Activated CD4-positive, alpha-beta T cell treated with anti-CD3 and anti-CD28 coated beads, Interleukin-2, amount 50 U/mL, for 16 hours (primary cell): ENCODE measurements around the gene ING4.

Source experiments
- DNase-seq: peaks from one replicate; pipeline ENCODE4 v3.0.0-alpha.2; 2020

Gene ING4

DNA sequence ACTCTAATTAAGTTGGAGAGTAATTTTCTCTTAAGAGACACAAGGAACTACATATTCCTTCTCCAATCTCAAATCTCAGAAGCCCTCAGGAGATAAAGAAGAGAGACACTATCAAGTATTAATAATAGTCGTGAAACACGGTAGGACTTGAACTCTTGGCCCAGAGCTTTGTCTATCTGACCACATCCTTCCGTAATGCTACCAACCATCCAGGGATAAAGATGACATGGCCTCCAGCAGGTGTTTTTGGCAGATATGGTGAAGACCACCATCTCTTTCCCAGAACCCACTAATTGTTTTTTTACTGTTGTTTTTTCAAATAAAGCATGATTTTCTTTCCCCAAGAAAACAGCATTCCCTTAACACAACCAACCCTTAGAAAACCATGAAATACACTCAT lies 22.9 kb upstream of the ING4 start:
- DNase-seq: no peak

DNA sequence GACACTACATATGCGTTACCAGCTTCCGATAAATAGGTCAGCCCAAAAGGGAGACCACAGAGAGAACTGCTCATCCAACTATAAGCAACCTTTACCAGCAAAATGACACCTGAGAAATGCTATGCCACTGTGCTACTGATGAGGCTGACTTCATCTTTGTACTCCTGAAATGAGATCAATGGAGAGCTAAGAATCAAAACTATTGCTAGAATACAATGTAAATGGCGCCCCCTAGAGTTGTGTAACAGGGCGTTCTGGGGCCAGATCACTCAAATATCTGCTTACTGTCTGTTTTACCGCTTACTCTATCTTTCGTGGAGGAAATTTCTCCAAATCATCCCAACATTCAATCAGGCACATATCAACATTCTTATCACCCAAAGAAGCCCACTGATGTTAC lies 21.7 kb upstream of the ING4 start:
- DNase-seq: peak; percentile 81

DNA sequence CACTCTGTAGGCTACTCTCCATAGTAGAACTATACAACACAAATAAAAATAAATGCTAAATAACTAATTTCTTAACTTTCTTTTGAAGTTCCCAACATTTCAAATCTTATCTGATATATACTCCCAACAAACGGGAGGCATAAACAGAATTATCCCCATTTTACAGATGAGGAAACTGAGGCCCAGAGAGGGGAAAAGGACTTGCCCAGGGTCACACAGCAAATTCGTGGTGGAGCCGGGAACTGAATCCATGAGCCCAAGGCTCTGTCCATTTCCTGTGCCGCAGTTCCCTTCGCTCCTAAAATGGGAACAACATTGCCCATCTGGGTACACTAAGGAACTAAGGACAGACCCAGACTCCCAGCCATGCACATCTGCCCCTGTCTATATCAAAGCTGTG lies 14.0 kb upstream of the ING4 start:
- no peak for DNase-seq

DNA sequence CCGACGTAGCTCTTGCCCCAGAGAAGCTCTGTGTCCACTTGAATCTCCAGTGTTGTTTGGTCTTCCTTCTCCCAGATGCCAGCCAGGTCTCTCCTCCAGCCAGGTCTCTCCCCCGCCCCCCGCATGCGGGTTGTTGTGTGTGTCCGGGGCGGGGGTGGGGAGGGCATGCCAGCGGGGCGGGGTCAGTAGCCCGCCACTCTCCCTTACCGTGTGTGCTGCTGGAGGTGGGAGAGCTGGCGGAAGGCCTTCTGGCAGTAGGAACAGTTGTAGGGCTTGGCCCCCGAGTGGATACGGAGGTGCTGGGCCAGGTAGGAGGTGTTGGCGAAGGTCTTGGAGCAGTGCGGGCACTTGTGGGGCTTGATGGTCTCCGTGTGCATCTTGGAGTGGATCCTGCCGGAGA lies 9.2 kb upstream of the ING4 start:
- no peak for DNase-seq

DNA sequence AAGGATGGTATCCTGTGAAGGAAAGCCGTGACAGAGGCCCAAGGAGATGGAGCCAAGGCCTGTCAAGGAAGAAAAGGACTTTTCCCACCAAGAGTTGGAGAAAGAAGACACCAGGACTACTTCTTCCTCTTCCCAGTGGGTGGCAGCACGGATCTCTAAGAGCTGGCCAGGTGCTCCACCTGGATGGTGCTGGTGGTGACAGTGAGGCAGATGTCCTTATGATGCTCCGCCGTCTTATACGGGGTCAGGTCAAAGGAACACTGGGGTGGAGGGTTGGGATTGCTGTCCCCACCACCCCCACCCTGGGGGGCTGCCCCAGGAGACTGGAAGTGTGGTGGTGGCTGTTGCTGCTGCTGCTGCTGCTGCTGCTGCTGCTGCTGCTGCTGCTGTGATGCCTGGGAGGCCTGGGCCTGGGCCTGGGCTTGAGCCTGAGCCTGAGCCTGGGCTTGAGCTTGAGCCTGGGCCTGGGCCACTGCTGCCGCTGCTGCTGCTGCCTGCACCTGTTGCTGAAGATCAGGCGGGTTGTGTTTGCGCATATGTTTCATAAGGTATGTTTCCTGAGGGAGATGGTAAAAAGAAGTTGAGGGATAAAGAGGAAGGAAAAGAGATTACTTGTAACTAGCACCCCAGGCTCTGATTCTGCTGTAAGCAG lies 4.8 kb upstream of the ING4 start:
- no peak for DNase-seq

DNA sequence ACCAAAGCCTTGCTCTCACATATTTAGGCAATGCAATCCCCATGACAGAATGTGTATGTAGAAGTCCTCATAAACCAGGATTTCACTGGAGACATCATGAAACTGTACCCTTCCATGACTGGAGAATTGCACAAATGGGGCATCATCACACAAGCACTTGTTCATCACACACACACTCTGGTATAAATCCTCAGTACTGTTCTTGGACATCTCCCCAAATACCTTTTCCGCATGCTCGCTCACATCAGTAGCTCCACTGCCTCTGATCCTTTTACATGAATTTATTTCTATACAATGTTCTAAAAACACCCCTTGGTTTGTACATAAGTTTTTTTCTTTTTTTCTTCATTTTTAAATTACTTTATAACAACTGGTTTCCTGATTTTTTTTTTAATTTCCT lies 3.3 kb upstream of the ING4 start:
- no peak for DNase-seq

DNA sequence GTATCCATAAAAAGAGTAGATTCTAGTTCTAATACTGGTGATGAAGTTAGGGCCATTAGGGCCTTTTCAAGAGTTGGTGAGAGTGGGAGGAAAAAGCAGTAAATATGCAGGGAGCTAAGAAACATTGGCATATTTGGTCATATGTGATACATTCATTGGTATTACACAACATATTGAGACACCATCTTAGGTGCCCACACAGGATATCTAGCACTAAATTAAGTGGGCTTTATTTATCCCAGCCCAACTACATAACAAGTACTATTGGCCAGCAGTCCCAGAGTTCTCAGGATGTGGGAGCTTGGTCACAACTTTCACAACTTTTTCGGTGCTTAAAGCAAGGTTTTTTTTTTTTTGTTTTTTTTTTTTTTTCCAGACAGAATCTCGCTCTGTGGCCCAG lies 2.0 kb upstream of the ING4 start:
- no peak for DNase-seq

DNA sequence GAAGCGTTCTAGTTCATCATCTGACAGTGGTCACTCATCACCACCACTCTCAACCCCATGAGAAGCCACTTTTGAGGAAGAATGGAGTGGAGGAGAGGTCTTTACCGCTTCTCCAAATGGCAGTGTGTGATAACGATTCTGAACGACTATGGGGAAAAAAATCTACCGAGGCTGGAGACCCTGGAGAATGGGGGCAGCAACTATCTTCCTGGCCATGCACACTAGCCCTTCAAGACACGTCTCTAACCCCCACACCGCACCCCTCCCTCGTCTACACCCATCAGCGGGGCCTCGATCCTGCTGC lies 365 bp downstream of the ING4 start:
- DNase-seq: no peak

DNA sequence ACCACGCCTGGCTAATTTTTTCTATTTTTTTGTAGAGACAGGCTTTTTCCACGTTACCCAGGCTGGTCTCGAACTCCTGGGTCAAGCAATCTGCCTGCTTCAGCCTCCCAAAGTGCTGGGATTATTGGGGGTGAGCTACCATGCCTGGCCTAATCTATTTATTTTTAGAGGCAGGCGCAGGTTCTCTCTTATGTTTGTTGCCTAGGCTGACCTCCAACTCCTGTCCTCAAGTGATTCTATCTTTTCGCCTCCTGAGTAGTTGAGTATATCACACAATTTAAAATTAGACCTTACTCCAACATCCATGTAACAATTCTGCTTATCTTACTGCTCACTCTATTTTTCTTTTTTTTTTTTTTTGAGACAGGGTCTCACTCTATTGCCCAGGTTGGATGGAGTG lies 8.9 kb downstream of the ING4 start:
- no peak for DNase-seq

DNA sequence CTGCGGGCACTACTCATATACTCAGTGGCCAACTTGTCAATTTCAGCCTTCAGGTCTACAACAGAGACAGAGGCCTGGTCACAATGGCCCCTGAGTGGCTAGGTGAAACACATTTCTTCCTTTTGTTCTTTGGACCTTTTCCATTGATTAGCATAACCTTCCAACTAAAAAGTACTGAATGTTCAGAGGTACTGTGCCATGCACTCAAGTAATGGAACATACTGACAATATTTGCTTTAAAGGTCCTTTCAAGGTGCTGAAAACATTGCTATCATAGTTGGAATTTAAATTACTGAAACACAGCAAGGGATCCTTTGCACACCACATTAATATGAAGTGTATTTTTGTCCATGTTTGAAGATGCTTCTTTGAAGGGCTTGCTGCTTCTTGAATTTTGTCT lies 9.6 kb downstream of the ING4 start:
- DNase-seq: no peak

DNA sequence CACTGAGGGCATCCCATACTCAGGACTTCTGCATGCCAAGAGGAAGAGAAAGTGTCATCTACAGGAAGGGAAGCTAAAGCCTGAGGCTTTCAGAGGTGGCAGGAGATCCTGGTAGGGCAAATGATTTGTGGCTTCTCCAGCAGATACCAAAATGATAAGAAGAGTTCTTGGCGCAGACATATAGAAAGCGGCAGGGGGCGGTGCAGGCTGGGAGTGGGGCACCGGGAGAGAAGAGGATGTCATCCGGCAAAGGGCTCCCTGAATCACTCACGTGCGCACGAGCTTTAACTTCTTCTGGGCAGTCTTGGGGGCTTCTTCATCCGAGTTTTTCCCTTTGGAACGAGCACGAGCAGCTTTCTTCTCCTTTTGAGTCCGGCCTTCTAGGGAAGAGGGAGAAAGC lies 10.5 kb downstream of the ING4 start:
- no peak for DNase-seq

DNA sequence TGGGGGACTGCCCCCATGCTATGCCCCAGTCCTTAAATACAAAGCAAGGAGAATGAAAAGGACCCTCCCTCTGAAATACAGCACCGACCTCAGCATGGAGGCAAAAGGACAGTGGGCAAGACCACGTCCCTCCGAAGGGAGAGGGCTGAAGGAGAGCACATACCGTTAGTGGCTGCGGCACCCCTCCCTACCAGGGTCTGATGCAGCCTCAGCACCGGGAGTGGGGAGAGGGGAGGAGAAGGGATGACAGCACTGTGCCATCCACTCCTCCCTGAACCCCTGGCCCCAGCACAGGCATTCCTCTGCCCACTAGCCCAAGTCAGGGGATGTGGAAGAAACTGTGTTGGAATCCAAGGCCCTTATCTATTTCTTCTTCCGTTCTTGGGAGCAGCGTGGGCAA lies 12.1 kb downstream of the ING4 start:
- DNase-seq: no peak

DNA sequence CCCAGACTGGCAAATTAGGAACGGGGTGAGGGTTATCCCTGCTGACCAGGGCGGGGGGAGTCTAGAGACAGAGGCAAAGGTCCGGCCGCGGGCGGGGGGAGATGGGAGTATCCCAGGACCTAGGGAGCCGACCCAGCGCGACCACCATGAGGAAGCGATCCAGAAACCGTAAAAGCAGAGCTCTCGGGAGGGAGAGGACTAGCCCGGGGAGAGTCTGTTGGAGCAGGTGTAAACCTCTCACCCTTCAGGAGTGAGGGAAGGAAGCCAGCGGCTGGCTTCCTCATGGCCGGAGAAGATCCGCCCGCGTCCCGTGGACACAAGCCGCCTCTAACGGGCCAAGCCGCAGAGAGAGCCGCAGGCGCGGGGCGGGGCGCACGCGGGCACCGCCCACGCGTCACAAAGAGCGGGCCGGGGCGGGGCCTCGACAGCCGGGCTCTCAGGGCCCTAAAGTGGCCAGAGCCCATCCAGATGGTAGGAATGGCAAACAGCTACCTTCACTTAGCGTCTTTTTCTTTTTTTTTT lies 15.8 kb downstream of the ING4 start, which contains the start of gene ACRBP:
Gene ACRBP (minus strand): TSS at position 350 of the 522 bp plus-strand sequence. CDS start 66 bp downstream, at position 284.
- DNase-seq: no peak

DNA sequence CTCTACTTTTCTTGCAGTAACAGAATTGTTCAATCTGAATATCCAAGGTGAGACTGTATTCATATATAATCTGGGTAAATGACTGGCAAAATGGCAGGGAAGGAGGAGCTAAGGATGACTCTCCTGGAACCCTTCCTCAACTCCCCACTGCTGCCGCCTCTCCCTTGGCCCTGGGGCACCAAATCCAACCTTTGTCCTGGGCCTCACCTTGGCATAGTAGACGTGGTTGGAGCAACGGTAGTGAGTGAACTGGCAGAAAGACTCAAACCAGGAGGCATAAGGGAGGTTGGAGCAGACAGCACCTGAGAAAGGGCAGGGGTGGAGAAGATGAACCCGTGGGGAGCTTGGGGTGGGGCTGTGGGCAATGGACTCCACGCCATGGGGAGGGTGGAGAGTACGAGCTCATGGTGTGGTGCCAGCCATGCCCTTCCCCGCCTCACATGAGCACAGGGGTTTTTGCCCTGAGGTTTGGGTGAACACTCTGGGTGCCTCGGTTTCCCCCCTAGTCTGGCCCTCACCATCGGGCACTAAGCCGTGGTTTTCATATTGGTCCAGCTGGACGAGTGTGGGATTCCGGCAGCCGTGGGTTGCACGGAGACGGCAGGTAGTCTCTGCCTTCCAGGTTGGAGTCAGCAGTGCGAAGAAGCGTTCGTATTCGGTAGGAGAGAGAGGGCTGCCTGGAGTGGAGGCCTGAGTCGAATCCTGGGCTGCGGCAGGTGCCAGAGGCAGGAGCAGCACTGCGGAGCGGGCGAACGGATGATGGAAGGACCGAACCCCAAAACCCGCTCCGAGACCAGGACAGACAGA lies 16.4 kb downstream of the ING4 start:
- no peak for DNase-seq

DNA sequence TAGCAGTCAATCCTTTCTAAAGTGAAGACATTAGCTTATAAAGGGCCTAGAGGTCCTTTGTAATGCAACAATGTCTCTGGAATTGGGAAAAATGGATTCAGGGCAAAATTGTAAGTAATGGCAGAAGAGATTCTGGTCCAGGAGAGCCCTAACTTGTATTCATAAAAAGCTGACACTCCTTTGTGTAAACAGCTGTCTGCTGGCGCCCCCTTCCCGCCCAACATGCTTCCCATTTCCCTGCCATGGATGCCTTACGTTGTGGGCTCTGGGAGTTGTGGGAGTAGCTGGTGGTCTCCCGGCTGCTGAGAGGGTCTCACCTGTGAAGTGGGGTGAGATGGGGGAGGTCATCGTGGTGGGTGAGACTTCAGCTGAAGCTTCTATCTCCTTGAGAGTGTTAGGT lies 18.0 kb downstream of the ING4 start:
- DNase-seq: no peak

DNA sequence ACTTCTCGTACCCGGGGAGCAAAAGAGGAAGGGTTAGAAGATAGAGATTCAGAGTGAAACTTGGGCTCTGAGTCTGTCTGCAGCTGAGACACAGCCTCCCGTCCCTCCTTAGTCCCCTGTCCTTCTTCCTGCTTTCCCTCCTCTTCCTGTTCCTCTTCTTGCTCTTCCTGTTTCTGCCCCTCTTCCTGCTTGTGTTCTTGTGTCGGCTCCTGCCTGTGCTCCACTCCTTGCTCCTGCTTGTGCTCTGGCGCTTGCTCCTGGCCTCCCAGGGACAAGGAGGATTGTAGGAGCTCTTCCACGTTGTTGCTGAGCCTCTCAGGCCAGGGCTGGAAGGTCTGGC lies 18.7 kb downstream of the ING4 start:
- no peak for DNase-seq

DNA sequence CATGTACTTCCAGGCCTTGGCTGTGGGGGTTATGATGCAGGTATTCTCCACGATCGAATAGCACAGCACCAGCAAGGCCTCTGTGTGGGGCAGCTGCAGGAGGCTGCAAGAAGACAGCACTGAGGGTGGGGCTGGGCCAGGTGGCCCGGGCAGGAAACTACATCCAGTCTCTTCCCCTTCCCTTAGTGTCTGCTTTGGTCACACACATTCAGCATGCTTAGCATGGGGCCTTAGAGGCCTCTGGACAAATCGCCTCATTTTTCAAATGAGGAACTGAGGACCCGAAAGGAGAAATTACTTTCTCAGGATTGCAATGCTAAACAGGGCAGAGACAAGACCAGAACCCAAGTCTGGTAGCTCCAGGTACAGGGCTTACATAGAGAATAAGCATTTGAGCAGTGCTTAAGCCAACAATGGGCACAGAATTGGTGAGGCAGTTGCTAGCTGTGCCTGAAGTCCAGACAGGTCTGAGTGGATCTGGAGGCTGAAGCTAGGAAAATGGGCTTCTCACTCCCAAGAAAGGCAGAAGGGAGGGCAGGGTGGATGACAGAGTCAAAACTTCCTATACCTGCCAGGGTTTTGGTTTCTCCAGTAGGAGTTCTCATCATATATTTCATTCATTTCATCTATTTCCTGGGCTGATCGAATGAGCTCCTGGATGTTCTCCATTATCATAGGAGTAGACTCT lies 19.2 kb downstream of the ING4 start:
- no peak for DNase-seq

DNA sequence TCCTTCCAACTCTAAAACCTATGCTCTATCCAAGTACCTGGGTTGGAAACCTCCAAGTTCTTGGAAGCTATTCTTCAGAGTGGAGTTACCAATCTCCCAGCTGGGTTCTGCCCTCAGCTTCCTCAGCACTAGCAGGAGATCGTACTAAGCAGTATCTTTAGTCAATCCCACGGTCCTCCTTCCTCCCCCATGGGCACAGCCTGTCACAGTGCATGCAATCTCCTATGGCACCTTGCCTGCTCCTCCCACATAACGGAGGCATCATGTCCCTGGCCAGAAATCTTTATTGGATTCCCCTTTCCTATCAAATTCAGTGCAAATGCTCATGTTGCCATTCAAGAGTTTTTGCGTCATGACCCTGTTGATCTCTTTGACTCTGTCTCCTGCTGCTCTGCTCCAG lies 21.8 kb downstream of the ING4 start:
- no peak for DNase-seq

DNA sequence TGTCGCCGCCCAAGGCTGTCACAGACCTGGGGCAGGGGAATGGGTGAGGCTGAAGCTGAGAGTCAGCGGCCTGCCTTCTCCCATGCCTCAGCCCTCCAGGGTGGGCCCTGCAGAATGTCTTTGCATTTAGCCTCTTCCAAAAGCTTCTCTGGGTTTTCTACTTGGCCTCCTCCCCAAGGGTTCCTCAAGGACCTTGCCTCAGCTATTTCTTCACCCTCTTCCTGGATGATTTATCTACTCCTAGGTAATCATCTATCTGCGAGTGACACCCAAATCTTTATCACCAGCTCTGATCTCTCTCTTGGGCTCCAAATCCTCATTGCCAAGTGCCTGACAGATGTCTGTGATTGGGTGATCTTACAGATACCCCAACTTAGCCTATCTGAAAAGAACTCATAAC lies 22.4 kb downstream of the ING4 start:
- DNase-seq: no peak

DNA sequence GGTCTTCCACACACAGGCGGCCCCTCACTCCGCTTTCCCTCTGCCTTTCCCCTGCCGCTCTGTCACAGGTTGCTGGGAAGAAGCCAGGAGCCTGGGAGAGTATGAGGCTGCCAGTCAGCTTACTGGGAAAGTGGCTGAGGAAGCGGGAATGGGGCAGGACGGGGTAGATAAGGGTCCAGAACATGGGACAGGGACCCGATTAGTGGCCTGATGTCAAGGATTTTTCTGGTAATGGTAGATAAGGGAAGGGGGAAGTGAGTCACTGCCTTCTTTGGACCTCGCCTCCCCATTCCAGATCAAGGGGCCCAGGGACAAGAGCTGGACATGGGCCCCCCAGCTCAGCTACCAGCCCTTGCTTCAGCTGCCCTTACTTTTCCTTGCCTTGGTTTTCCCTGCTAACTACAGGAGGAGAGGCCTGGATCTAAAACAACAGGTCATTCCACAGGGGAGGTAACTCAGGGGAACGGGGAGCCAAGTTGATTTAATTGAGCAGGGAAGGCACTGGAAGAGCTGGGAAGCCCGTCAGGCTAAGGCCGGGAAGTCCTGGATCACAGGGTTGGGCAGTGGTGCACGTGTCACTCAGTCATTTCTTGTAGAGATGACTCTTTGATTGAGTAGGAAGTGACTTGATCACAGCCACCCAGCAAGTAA lies 23.6 kb downstream of the ING4 start:
- DNase-seq: no peak

DNA sequence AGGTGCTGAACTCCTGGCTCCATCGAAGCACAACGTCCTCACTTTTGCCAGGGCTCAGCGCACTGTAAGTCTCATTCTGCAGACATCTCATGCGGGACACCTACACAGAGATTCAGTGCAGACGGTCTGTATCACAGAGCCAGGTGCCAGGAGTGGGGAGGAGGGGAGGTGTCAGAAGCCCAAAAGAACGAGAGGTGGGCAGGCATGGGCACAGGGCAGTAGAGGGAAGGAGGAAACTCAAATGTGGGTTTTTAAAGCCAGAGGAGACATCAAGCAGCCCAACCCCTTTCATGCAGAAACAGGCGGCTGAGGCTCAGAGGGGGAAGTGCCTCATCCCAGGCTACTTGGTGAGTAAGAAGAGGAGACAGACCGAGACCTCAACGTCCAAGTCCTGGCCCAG lies 24.6 kb downstream of the ING4 start:
- no peak for DNase-seq

DNA sequence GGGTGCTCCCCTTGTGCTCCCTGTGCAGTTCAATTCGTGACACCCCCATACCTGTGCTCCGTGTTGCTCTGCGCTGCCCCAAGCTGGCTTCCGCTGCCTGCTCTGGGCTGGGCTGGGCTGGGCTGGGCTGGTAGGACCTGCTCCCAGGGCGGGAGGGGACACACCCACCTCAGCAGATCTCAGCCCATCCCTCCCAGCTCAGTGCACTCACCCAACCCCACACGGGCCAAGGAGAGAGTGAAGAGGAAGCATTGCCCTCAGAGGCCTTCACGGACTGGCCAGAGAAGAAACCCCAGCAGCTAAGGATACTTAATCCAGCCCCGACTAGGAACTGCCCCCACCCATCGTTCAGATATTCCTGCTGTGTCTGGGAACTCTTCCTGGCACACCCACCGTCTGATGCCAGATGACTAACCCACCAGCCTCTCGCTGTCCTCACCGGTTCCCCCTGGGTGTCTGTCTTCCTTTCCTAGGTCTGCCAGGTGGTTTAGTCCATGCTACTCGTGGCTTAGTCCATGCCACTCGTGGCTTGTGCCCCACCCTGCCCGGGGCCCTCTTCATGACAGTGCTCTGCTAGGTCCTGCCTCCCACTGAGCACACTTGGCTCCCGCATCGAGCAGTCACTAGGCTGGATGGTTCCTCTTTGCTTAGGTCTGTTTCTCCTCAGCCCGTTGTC lies 26.9 kb downstream of the ING4 start, which contains the start of gene LPAR5:
Gene LPAR5 (minus strand): TSS at position 104 of the 676 bp plus-strand sequence. CDS start 14,711 bp downstream, outside the sequence.
- DNase-seq: no peak

DNA sequence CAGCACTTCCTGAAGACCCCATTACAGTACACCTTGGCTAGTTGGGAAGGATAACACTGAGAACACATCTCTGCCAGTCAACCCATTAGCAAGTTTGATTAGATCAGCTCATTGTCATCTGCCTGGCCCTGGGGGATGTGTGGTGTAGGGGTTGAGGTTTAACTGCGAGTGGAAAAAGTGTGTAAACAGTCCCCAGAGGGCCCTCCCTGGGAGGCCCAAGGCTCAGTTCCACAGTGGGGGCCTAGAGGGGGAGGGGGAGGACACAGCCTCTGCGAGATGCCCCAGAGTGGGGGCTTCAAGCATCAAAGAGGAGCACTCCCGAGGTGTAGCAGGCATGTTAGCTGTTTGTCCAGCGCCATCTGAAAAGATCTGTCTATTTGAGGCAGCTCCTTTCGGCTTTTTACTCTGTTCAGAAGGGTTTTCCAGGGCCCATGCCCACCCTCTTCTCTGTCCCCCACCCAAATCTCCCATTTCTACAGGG lies 27.5 kb downstream of the ING4 start:
- DNase-seq: peak; percentile 53
